NOMO-1 treated with DMSO at 0.1 percent for 48 hours (cell line): ENCODE results near the gene HOXA4.

ENCODE experiments used
- DNase-seq: peaks from one replicate; lab custom pipeline; 2025; ENCODE audit not compliant: unreplicated experiment; lab: John Stamatoyannopoulos, UW

Gene HOXA4

DNA sequence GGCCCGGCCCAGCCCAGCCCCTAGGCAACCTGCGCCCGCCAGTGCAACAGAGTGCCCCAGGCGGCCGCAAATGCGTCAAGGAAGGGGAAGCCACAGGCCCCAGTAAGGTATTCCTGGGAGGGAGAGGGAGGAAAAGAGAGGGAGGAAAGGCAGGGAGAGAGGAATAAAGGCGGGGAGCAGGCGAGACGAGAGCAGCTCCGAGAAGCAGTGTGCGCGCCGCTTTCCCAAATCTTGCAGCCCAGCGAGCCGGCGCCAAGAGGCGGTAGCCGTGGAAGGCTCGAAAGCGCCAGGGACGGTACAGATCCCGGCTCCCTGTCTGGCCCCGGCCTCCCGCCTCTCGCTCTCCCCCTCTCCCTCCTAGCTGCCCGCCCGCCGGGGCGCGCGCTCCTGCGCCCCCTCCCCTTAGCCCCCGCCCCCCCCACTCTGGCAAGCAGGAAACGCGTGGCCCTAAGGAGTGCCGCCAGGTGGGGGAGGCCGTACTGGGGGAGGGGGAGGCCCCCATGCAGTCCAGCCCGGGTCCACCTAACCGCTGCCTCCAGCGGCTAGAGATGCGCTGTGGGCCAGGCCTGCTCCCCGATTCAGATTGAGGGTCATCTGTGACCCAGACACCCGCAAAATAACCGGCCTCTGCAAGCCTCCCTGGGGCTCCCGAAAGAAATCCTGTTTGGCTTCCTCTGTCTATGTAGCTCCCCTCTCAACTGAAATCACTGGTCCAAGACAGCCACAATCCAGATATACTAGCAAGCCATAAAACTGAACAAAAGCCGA is 39.3 kb upstream of the HOXA4 start:
- DNase-seq: no peak

DNA sequence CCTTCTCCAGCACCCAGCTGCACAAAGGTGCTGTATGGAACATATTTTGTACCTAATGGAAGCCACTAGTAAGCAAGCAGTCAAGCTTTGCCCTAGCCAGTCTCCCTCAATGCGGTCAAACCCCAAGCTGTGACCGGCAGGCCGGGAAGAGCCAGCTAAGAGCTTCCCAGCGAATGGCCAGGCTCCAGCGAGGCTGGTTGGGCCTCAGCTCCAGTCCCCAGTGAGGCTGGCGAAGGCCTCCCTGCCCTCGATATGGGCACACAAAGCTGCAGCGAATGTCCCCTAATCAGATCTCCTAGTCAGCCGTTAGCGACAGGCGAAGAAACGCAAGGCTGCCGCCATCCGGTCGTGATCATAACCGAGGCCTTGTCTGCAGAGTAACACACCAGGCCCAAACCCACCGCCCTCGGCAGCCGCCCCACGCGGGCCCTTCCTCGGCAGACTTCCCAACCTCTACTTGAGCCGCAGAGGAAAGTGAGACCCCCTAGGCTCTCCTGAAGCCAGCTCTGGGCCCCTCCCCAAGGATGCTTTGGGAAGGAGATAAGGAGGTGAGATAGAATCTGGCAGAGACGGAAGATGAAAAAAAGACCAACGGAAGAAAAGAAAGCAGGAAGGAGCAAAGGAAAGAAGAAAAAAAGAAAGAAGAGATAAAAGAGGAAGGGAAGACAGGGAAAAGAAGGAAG is 37.8 kb upstream of the HOXA4 start:
- peak; percentile 69 for DNase-seq

DNA sequence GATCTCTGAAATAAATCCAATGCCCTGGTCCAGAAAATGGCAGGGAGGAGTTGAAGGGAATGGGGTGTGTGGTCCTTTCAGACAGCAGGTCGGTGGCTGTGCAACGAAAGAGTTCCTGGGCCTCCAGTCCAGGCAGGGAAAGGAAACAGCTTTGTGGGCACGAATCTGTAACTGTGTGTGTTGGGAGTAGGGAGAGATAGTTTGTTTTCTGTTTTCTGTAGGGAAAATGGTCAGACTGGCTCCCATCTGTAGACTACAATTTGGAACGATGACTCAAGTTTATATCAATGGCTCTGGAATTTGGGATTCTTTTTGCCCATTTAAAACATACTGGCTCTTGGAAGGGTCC is 37.3 kb upstream of the HOXA4 start:
- no peak for DNase-seq

- no peak for DNase-seq
Measured at GRCh38 chr7:27166531-27167505, 36.3 kb upstream of the HOXA4 start.

GRCh38 chr7:27165996-27166530 is 35.5 kb upstream of the HOXA4 start:
- DNase-seq: no peak

GRCh38 chr7:27165089-27165995 is 34.8 kb upstream of the HOXA4 start, which contains the start of gene HOXA9:
HOXA9 (minus strand) TSS chr7:27165537; CDS start chr7:27165457, 80 bp downstream.
- DNase-seq: peak; percentile 88

GRCh38 chr7:27164367-27165088 is 34.0 kb upstream of the HOXA4 start:
- no peak for DNase-seq

- DNase-seq: no peak
Measured at GRCh38 chr7:27164045-27164366, 33.4 kb upstream of the HOXA4 start.

DNA sequence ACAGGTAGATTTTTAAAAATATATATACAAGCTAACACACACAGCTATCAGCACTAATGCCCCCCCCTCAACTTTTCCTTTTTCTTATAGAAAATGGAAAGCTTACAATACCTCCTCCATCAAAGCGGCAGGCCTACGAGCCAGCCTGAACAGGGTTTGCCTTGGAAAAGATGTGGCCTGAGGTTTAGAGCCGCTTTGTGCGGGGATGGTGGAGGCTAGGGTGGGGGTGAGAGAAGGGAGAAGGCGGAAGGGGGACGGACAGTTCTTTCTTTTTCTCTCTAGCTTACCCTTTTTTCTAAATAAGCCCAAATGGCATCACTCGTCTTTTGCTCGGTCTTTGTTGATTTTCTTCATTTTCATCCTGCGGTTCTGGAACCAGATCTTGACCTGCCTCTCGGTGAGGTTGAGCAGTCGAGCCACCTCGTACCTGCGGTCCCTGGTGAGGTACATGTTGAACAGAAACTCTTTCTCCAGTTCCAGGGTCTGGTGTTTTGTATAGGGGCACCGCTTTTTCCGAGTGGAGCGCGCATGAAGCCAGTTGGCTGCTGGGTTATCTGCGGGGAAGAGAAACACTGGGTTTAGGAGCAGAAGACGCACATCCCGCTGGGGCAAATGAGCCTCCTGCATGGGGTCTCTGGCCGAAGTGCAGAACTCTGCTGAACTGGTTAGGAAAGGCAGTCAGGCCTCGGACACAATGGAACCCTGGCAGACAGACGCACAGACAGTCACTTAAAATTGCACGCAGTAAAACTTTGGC is 32.9 kb upstream of the HOXA4 start:
- no peak for DNase-seq

GRCh38 chr7:27162561-27163287 is 32.2 kb upstream of the HOXA4 start:
- DNase-seq: no peak

DNA sequence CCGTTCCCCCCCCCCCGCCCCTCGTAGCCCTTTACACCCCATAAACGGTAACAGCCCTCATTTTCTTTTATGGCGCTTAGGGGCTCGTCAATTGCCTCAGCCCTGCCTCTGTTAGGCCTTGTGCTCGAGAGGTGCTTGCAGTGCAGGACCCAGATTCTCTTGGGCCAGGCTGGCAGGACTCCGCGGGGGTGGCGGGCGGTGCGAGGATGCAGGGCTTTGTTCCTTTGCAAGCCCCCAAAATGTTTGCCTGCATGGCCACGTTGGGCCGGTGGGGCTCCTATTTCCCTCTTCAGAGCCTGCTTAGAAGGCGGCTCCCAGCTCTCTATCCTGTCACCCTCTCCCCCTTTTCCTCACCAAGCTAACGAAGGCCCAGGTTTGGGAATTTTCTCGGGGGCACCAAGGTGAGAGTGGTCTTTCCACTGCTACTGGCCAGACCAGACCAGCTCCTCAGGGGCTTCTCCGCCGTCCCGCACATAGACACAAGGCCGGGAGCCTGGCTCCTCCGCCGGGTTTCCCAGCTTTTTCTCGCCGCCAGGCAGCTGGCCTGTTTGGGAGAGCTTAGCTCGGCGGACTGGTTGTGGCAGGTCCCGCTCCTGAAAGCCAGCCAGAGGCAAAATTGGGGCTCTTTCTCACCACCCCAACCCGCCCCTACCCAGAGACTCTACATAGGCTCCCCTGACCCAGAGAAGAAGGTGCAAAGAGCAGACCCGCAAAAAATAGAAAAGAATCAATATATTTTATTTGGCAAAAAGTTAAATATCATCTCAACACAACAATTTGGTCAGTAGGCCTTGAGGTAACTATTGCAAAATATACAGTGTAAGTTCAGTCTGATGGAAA is 31.4 kb upstream of the HOXA4 start:
- no peak for DNase-seq

GRCh38 chr7:27161214-27161720 is 30.7 kb upstream of the HOXA4 start:
- peak; percentile 84 for DNase-seq

DNA sequence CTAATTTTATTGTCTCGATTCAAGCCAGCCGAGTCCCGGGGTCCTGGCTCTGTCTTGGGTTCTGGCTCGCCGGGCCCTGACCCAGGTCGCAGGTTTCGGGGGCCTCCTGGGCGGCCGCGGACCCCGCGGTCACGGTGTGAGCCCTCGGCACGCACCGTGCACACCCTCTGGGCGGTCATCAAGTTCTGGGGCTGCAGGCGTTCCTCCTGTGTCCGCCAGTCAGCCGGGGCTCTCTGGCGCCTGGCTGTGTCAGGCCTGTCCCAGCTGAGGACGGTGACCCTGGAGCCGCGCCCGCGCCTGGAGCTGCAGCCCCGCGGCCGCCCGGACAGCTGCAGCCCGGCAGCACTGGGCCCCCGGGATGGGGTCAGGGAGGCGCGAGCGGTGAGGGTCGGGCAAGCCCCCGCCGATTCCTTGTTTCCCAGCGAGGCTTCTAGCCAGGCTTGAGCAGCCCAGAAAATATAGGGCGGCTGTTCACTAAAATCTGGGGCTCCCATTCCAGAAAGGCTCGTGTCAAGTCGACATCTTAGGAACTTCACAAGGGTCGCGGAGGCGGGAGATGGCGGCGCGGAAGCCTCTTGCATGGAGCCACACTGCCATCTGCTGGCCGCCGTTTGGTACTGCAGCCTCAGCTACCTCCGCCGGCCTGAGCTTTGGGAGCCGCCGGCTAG is 30.1 kb upstream of the HOXA4 start:
- DNase-seq: peak; percentile 83

DNA sequence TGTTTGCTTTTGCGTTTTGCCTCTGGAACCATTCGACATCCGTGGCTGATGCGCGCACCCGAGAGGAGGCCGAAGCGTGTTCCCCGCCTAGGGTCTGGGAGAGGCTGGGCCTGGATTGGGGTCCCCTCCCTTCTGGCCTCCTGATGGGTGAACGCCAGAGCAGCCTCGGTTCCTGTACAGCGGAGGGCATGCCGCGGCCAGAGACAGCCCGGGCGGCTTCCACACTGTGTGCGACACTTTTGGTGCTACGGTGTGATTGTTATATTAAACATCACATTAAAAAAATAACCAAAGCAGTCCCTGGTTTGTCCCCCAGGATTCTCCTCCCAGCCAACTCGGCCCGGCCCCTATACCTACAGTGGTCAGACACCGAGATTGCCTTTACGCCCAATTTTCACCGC is 29.6 kb upstream of the HOXA4 start:
- no peak for DNase-seq

GRCh38 chr7:27159266-27160144 is 28.9 kb upstream of the HOXA4 start:
- no peak for DNase-seq
